ENCODE measurements around the gene EFCAB5.
"Not testable (repeated sequence)": the region's sequence is repeated elsewhere in the genome, so short reads cannot be mapped to it uniquely, and the experiment has no call there.

EFCAB5 gene

DNA sequence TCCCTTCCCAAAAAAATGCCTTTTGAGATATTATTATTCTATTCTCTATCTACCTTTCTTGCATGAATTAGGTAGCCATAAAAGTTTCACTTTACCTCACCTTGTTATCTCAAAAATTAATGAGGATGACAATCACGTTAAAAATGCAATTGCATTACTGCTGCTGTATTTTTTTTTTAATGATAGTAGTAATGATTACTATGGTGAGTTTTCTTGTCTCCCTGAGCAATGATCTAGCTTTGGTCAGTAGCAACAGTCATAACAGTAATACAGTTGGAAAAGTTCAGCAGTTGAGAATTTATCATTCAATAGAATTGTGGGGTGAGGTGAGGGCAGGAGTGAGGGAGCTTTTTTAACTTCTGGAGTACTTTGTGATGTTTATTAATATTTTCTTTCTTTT, at the start of gene EFCAB5:
TSS of gene EFCAB5 (plus strand) at position 301 of the 400 bp plus-strand sequence. CDS start 163 bp downstream, outside the sequence.
- Histone ChIP-seq H3K36me3 (ENCODE audit: control insufficient read depth, insufficient read depth, low read length) (no peaks in the 10 kb centered on the region), H3K4me1 (ENCODE audit: control insufficient read depth, insufficient read depth, low read length) (no peaks in the 10 kb centered on the region), H3K4me3 (ENCODE audit: low read length) (no peak within 1 kb of the TSS), H3K9me3 (ENCODE audit: control insufficient read depth, low read length) (no peaks in the 10 kb centered on the region), H3K27me3 (ENCODE audit: control insufficient read depth, insufficient read depth, low read length) (no peaks in the 10 kb centered on the region), H3K9ac (ENCODE audit: low read length) (no peak within 1 kb of the TSS)

DNA sequence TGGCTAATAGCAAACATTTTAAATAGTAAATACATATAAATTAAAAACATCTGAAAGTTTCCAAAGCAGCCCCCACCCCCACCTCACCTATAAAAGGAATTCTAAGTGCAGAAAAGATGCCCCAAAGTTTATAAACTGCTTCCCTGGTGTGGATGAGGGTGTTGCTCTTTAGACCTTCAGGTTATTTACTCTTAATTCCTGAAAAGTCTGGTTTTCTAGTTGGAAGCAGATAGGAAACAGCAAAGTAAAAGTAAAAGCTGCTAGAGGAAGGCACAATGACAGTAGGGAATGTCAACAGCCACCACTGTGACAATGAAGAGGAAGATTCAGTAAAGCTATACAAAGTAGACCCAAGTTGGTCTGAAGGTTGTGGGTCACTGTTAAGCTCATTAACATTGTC, 49.2 kb upstream of the EFCAB5 start:
- Histone ChIP-seq H3K9ac (ENCODE audit: low read length) (no peak overlapping the region), H3K27me3 (ENCODE audit: control insufficient read depth, insufficient read depth, low read length) (no peaks in the 10 kb centered on the region), H3K36me3 (ENCODE audit: control insufficient read depth, insufficient read depth, low read length) (no peaks in the 10 kb centered on the region), H3K4me3 (ENCODE audit: low read length) (no peak overlapping the region), H3K9me3 (ENCODE audit: control insufficient read depth, low read length) (no peaks in the 10 kb centered on the region), H3K4me1 (ENCODE audit: control insufficient read depth, insufficient read depth, low read length) (no peaks in the 10 kb centered on the region)

DNA sequence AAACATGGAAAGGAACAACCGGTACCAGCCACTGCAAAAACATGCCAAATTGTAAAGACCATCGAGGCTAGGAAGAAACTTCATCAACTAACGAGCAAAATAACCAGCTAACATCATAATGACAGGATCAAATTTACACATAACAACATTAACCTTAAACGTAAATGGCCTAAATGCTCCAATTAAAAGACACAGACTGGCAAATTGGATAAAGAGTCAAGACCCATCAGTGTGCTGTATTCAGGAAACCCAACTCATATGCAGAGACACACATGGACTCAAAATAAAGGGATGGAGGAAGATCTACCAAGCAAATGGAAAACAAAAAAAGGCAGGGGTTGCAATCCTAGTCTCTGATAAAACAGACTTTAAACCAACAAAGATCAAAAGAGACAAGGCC, 44.3 kb upstream of the EFCAB5 start:
- not testable (repeated sequence) for H3K9me3 ChIP-seq (ENCODE audit: control insufficient read depth, low read length); H3K9ac ChIP-seq (ENCODE audit: low read length); H3K4me1 ChIP-seq (ENCODE audit: control insufficient read depth, insufficient read depth, low read length); H3K27me3 ChIP-seq (ENCODE audit: control insufficient read depth, insufficient read depth, low read length); H3K36me3 ChIP-seq (ENCODE audit: control insufficient read depth, insufficient read depth, low read length); H3K4me3 ChIP-seq (ENCODE audit: low read length)

DNA sequence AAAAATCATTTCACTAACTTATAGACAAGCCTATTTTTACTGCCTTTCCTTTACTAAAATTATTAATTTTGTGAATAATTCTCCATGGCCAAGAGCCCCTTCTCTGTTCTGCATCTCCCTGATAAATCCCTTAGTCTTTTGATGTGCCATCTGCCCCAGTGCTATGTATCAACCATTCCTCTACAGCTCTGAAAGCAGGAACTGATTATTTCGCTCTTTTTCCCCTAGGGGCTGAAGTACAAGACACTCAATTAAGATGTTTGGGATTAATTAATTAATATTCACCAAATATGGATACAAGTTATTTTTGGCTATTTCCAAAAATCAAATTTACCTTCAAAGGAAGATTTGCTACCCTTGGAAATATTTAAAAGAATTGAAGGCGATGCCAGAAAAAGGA, 38.0 kb upstream of the EFCAB5 start:
- no peak overlapping the region for H3K4me3 ChIP-seq (ENCODE audit: low read length)
- H3K9me3 ChIP-seq (ENCODE audit: control insufficient read depth, low read length) = no peaks in the 10 kb centered on the region
- no peaks in the 10 kb centered on the region for H3K36me3 ChIP-seq (ENCODE audit: control insufficient read depth, insufficient read depth, low read length)
- H3K27me3 ChIP-seq (ENCODE audit: control insufficient read depth, insufficient read depth, low read length) = peaks cover 7% of the 10 kb centered on the region
- no peaks in the 10 kb centered on the region for H3K4me1 ChIP-seq (ENCODE audit: control insufficient read depth, insufficient read depth, low read length)
- H3K9ac ChIP-seq (ENCODE audit: low read length) = no peak overlapping the region

DNA sequence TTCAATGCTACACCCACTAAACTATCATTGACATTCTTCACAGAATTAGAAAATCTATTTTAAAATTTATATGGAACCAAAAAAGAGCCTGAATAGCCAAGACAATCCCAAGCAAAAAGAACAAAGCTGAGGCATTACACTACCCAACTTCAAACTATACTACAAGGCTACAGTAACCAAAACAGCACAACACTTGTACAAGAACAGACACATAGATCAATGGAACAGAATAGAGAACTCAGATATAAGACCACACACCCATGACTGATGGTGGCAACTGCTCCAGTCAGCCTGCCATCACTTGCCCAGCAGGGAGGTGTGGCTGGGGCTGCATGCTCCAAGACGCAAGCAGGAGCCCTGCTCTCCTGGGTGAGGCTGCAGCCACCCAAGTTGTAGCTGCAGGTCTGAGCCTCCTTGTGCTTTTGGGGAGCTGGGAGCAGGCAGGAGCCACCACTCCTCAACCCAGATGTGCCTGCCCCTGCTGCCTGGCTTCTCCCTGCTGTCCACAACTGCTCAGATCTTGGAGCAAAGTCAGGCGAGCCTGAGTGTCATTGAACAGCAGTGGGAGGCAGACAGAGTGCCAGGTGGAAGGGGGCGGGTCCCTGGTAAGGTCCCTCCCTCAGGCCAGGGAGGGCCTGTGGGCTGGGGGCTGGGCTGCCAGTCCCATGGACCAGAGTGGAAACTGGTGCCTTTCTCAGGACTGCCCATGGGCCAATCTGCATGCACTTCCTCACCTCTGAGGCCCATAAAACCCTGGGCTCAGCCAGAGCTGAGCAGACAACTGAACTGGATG, 36.2 kb upstream of the EFCAB5 start:
- Histone ChIP-seq H3K27me3 (ENCODE audit: control insufficient read depth, insufficient read depth, low read length) (peaks cover 14% of the 10 kb centered on the region), H3K9ac (ENCODE audit: low read length) (no peak overlapping the region), H3K36me3 (ENCODE audit: control insufficient read depth, insufficient read depth, low read length) (no peaks in the 10 kb centered on the region), H3K4me3 (ENCODE audit: low read length) (no peak overlapping the region), H3K4me1 (ENCODE audit: control insufficient read depth, insufficient read depth, low read length) (peaks cover 8% of the 10 kb centered on the region), H3K9me3 (ENCODE audit: control insufficient read depth, low read length) (no peaks in the 10 kb centered on the region)

DNA sequence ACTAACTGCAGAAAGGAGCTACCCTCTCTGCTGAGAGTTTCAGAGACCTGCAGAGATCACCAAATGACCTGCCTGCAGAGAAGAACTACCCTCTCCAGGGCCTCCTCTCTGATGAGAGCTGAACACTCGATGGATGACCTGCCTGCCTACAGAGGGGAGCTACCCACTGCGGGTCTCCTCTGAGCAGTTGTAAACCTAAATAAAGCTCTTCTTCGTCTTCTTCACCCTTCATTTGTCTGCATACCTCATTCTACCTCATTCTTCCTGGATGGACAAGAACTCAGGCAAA, 35.6 kb upstream of the EFCAB5 start:
- H3K36me3 ChIP-seq (ENCODE audit: control insufficient read depth, insufficient read depth, low read length) = no peaks in the 10 kb centered on the region
- peaks cover 10% of the 10 kb centered on the region for H3K4me1 ChIP-seq (ENCODE audit: control insufficient read depth, insufficient read depth, low read length)
- H3K9me3 ChIP-seq (ENCODE audit: control insufficient read depth, low read length) = no peaks in the 10 kb centered on the region
- H3K27me3 ChIP-seq (ENCODE audit: control insufficient read depth, insufficient read depth, low read length) = peaks cover 14% of the 10 kb centered on the region
- no peak overlapping the region for H3K4me3 ChIP-seq (ENCODE audit: low read length)
- no peak overlapping the region for H3K9ac ChIP-seq (ENCODE audit: low read length)

DNA sequence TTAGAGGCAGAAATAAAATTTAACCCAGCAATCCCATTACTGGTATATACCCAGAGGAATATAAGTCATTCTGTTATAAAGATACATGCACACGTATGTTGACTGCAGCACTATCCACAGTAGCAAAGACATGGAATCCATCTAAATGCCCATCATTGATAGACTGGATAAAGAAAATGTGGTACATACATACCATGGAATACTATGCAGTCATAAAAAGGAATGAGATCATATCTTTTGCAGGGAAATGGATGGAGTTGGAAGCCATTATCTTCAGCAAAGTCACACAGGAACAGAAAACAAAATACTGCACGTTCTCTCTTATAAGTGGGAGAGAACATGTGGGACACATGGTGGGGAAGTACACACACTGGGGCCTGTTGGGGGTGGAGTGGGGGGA, 34.5 kb upstream of the EFCAB5 start:
- Histone ChIP-seq H3K4me1 (ENCODE audit: control insufficient read depth, insufficient read depth, low read length) (peaks cover 18% of the 10 kb centered on the region), H3K36me3 (ENCODE audit: control insufficient read depth, insufficient read depth, low read length) (no peaks in the 10 kb centered on the region), H3K9ac (ENCODE audit: low read length) (no peak overlapping the region), H3K9me3 (ENCODE audit: control insufficient read depth, low read length) (no peaks in the 10 kb centered on the region), H3K4me3 (ENCODE audit: low read length) (no peak overlapping the region), H3K27me3 (ENCODE audit: control insufficient read depth, insufficient read depth, low read length) (peaks cover 14% of the 10 kb centered on the region)

DNA sequence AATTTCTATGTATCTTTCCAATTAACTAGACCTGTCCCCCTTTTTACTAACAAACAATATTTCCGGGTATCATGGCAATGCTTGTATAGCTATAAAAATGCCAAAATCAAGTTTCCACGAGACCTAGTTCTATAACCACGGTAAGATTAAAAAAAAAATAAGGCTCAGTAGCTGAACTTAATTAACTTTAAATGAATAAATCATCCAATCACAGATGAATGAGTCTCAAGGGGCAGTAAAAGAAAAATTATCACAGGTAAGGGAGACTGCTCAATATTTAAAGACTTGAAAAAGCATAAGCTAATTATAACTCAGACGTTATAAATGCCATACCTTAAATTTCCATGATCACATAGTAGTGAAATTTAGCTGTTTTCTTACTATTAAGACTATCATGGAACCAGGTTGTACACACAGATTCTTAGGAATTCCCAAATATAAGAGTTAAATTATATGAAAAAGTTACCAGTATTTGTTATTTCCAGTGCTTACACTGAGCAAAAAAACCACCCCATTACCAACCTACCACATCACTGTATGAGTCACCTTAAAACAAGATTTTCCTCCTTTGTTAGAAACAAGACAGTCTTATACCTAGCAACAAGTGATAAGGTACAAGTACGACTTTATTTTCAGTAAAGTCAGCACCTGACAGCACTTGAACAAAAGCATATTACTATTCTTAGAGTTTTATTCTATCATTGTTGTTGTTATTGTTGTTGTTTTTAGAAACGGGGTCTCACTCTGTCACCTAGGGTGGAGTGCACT, 32.0 kb upstream of the EFCAB5 start:
- peaks cover 23% of the 10 kb centered on the region for H3K4me1 ChIP-seq (ENCODE audit: control insufficient read depth, insufficient read depth, low read length)
- peaks cover 14% of the 10 kb centered on the region for H3K27me3 ChIP-seq (ENCODE audit: control insufficient read depth, insufficient read depth, low read length)
- no peaks in the 10 kb centered on the region for H3K36me3 ChIP-seq (ENCODE audit: control insufficient read depth, insufficient read depth, low read length)
- no peaks in the 10 kb centered on the region for H3K9me3 ChIP-seq (ENCODE audit: control insufficient read depth, low read length)
- H3K4me3 ChIP-seq (ENCODE audit: low read length) = no peak overlapping the region
- no peak overlapping the region for H3K9ac ChIP-seq (ENCODE audit: low read length)

DNA sequence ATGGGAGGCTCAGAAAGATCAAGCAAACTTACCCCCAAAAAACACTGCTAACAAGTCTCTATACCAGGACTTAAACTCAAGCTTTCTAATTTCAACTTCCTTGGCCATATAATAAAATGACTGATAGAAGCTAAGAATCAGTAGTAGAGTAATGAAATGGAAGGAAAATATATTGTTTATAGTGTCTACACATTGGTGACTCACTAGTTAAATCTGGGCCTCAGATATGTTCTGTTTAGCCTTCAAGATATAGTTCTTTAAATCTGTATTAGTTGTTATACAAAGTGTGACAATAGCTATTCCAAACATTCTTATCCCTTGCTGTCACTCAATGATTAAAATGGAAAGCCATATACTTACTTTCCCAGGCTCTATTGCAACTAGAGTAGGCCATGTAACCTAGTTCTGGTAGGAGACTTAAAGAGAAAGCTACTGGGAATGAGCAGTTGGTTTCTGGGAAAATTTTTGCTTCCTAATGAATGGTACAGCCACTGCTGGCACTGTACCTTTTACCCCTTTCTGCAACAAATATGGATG, 29.7 kb upstream of the EFCAB5 start:
- Histone ChIP-seq H3K4me1 (ENCODE audit: control insufficient read depth, insufficient read depth, low read length) (peaks cover 23% of the 10 kb centered on the region), H3K9me3 (ENCODE audit: control insufficient read depth, low read length) (no peaks in the 10 kb centered on the region), H3K4me3 (ENCODE audit: low read length) (no peak overlapping the region), H3K9ac (ENCODE audit: low read length) (no peak overlapping the region), H3K36me3 (ENCODE audit: control insufficient read depth, insufficient read depth, low read length) (no peaks in the 10 kb centered on the region), H3K27me3 (ENCODE audit: control insufficient read depth, insufficient read depth, low read length) (peaks cover 7% of the 10 kb centered on the region)

DNA sequence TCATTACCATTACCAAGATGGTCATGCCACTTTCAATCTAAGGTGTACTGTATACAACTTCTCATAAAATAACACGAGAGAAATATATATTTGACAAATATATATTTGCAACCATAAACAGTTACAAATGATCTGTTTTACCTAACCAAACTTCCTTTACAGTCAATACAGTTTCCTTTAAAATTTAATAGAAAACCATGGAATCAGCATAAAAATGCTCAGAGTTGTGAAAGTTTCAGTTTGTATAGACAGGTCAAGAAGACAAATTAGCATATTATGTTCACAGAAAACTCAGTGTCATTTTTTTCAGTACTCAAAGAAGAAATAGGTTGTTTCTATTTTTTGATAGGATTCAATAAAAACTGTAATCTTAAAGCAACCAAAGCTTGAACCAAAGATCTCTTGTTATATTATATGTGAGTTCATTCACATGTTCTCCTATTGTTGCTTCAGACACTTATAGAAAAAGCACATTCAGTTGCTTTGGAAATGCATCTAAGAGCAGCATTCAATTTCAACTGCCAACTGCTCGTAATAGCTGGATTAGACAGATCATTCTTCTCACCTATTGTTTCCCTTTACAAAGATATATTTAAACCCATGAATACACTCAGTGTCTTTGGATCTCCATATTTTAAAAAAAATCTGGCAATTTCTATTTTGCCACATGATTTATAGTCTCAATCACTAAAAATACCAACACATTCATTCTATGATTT, 26.5 kb upstream of the EFCAB5 start:
- H3K9me3 ChIP-seq (ENCODE audit: control insufficient read depth, low read length) = no peaks in the 10 kb centered on the region
- H3K27me3 ChIP-seq (ENCODE audit: control insufficient read depth, insufficient read depth, low read length) = peaks cover 2% of the 10 kb centered on the region
- H3K4me1 ChIP-seq (ENCODE audit: control insufficient read depth, insufficient read depth, low read length) = peaks cover 16% of the 10 kb centered on the region
- H3K36me3 ChIP-seq (ENCODE audit: control insufficient read depth, insufficient read depth, low read length) = no peaks in the 10 kb centered on the region
- no peak overlapping the region for H3K4me3 ChIP-seq (ENCODE audit: low read length)
- no peak overlapping the region for H3K9ac ChIP-seq (ENCODE audit: low read length)

DNA sequence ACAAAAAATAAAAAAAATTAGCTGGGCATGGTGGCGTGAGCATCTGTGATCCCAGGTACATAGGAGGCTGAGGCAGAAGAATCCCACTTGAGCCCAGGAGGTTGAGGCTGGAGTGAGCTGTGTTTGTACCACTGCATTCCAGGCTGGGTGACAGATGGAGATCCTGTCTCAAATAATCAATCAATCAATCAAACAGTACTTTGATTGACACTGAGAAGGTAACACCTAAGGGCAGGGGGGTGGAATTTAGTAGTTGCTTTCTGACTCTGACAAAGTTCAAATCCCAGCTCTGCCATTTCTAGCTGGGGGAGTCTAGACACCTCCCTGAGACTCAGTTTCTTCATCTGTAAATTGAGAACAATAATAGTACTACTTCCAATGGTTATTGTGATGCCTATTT, 23.4 kb upstream of the EFCAB5 start:
- Histone ChIP-seq H3K4me3 (ENCODE audit: low read length) (no peak overlapping the region), H3K27me3 (ENCODE audit: control insufficient read depth, insufficient read depth, low read length) (no peaks in the 10 kb centered on the region), H3K9me3 (ENCODE audit: control insufficient read depth, low read length) (no peaks in the 10 kb centered on the region), H3K9ac (ENCODE audit: low read length) (no peak overlapping the region), H3K4me1 (ENCODE audit: control insufficient read depth, insufficient read depth, low read length) (no peaks in the 10 kb centered on the region), H3K36me3 (ENCODE audit: control insufficient read depth, insufficient read depth, low read length) (no peaks in the 10 kb centered on the region)

All from mucosa of stomach (tissue), 1 donor.